ENCODE data around the gene CNKSR3. TPM values are rescaled to one million over a fixed set of nuclear protein-coding genes. Genes with fewer than 3 reads are reported as not detected.

The CNKSR3 gene
- total RNA-seq, 1 donor from 2014 or later: 12.1 TPM

DNA sequence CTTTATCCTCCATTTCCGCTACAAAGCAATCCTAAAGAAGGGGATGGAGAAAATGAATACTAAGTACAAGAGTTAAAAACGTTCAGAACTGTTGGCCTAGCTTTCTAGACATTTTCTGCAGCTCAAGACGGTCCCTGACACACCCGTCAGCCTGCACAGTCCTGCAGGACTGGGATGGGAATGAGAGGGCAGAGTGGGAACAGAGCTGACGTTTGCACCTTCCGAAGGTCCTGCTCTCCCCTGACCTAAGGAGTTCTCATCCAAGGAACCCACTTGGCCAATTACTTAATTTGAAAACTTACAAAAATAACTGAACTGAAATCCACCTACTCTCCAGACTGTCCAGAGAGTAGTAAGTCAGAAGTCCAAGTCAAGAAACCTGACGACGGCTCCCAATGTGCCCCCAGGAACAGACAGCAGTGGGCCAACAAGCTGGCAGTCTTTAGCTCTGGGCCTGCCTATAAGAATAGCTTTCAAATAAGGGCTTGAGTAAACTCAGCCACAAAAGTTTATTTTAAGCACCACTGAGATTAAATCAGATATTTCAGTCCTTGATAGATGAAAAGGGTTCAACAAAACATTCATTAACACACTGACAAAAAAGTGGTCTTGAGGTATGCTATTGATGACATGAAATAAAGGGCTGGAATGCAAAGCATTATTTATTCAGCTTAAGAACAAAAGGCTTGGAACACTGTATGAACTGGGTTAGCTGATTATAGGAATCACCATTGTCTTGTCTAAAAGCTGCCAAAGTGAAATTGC lies 76.8 kb downstream of the CNKSR3 start:
- no peak overlapping the region for H3K4me3 ChIP-seq (ENCODE audit: low read depth, low read length)
- H3K27me3 ChIP-seq (ENCODE audit: control insufficient read depth, insufficient read depth, low read length): no peaks in the 10 kb centered on the region
- TF ChIP-seq, protein P1, sequence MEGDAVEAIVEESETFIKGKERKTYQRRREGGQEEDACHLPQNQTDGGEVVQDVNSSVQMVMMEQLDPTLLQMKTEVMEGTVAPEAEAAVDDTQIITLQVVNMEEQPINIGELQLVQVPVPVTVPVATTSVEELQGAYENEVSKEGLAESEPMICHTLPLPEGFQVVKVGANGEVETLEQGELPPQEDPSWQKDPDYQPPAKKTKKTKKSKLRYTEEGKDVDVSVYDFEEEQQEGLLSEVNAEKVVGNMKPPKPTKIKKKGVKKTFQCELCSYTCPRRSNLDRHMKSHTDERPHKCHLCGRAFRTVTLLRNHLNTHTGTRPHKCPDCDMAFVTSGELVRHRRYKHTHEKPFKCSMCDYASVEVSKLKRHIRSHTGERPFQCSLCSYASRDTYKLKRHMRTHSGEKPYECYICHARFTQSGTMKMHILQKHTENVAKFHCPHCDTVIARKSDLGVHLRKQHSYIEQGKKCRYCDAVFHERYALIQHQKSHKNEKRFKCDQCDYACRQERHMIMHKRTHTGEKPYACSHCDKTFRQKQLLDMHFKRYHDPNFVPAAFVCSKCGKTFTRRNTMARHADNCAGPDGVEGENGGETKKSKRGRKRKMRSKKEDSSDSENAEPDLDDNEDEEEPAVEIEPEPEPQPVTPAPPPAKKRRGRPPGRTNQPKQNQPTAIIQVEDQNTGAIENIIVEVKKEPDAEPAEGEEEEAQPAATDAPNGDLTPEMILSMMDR (IDR thresholded peaks at IDR 0.05; ENCODE audit: insufficient read depth, low read length, poor library complexity, severe bottlenecking): no peak
- DNase-seq (ENCODE audit: low read depth): no peak
- H3K36me3 ChIP-seq (ENCODE audit: control insufficient read depth, insufficient read depth, low read length): peaks cover 2% of the 10 kb centered on the region

DNA sequence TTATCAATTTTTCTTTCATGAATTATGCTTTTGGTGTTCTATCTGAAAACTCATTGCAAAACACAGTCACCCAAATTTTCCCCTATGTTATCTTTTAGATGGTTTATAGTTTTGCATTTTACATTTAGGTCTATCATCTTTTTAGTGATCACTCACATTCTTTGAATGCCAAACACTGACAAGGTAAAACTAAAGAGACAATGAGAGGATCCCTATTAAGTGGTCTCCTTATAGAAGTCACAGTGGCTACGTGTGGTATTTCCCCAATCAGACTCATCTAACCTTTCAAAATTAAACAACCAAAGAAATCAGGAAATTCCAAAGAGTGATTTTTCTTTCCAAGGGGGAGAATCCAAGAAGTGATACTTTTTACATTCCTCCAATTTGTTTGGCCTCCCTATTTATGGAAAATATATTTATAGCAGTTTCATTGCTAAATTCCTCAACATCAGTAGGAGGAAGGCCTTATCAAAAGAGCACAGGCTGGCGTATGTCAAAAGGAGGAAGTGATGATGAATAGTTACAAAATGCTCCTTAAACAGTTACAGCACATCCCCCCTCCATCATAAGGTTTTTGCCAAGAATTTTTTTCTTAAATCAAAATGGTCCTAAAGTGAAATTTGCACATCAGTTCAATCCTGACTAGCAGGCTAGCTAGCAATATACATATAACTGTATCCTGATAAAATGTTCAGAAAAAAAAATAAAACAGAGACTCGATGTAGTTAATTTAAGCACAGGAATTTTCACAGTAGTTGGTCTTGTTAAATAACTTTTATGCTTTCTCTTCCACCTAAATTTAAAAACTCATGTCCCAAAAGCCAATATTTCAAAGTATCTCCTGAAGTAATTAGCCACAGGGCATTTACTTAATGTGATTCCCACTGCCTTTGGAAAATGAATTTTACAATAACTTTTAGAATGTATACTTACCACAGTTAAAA lies 77.7 kb downstream of the CNKSR3 start:
- no peaks in the 10 kb centered on the region for H3K27me3 ChIP-seq (ENCODE audit: control insufficient read depth, insufficient read depth, low read length)
- DNase-seq (ENCODE audit: low read depth): no peak
- H3K36me3 ChIP-seq (ENCODE audit: control insufficient read depth, insufficient read depth, low read length): peaks cover 2% of the 10 kb centered on the region
- H3K4me3 ChIP-seq (ENCODE audit: low read depth, low read length): no peak overlapping the region
- TF ChIP-seq, protein P1 (IDR thresholded peaks at IDR 0.05; ENCODE audit: insufficient read depth, low read length, poor library complexity, severe bottlenecking): no peak

DNA sequence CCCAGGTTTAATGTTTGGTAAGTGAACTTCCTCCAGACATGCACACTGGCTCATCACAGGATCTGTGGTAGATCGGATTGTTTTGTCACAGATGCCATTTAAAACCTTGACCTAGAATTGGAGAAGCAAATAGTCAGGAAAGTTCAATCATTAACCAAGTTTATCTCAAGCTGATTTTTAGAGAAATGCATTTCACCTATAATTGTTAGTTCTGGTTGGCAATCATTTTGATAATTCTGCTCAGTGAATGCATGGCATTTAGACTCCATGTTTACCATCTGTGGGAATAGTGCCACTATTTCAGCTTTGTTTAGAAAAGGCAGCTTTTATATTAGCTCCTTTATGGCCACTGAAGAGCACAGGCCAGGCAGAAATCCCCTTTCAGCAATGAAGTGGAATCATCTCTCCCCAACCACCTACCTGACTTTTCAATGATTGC lies 80.0 kb downstream of the CNKSR3 start:
- TF ChIP-seq, protein P1 (IDR thresholded peaks at IDR 0.05; ENCODE audit: insufficient read depth, low read length, poor library complexity, severe bottlenecking): no peak
- DNase-seq (ENCODE audit: low read depth): no peak
- Histone ChIP-seq H3K4me3 (ENCODE audit: low read depth, low read length) (no peak overlapping the region), H3K27me3 (ENCODE audit: control insufficient read depth, insufficient read depth, low read length) (no peaks in the 10 kb centered on the region), H3K36me3 (ENCODE audit: control insufficient read depth, insufficient read depth, low read length) (no peaks in the 10 kb centered on the region)

GRCh38 chr6:154429711-154430110 lies 80.8 kb downstream of the CNKSR3 start:
- Histone ChIP-seq H3K27me3 (ENCODE audit: control insufficient read depth, insufficient read depth, low read length) (no peaks in the 10 kb centered on the region), H3K4me3 (ENCODE audit: low read depth, low read length) (no peak overlapping the region), H3K36me3 (ENCODE audit: control insufficient read depth, insufficient read depth, low read length) (no peaks in the 10 kb centered on the region)
- TF ChIP-seq, protein P1 (IDR thresholded peaks at IDR 0.05; ENCODE audit: insufficient read depth, low read length, poor library complexity, severe bottlenecking): no peak
- DNase-seq (ENCODE audit: low read depth): no peak

GRCh38 chr6:154428897-154429296 lies 81.6 kb downstream of the CNKSR3 start:
- Histone ChIP-seq H3K36me3 (ENCODE audit: control insufficient read depth, insufficient read depth, low read length) (no peaks in the 10 kb centered on the region), H3K4me3 (ENCODE audit: low read depth, low read length) (no peak overlapping the region), H3K27me3 (ENCODE audit: control insufficient read depth, insufficient read depth, low read length) (no peaks in the 10 kb centered on the region)
- DNase-seq (ENCODE audit: low read depth): no peak
- TF ChIP-seq, protein P1 (IDR thresholded peaks at IDR 0.05; ENCODE audit: insufficient read depth, low read length, poor library complexity, severe bottlenecking): no peak

Measured in kidney epithelial cell (primary cell).